Astrocyte of the cerebellum (primary cell): ENCODE data around the gene DALRD3.

ENCODE experiments used
- DNase-seq: peaks from one replicate; pipeline ENCODE4 v3.0.0-alpha.2; 2011; ENCODE audit warnings: low read depth
- H3K4me3 ChIP-seq: 2 replicates; pipeline ENCODE4 v1.5.1; 2011; ENCODE audit warnings: mild to moderate bottlenecking, low read depth, low read length, moderate library complexity
- CTCF ChIP-seq: IDR thresholded peaks from 2 replicates; pipeline ENCODE4 v1.5.1; 2012; ENCODE audit warnings: low read length, low read depth, moderate library complexity, mild to moderate bottlenecking; ENCODE audit errors: missing control alignments
- in situ Hi-C: cut with HindIII; loops from 2 replicates; pipeline ENCODE4 v1.10.0; 2017; ENCODE audit warnings: low sequenced_read_pairs

Gene DALRD3

GRCh38 chr3:48982016-48982415 lies 36.4 kb downstream of the DALRD3 start:
- in situ Hi-C loops = no loop called here
- TF ChIP-seq CTCF = no peak
- no peak overlapping the region for H3K4me3 ChIP-seq
- no peak for DNase-seq

- H3K4me3 ChIP-seq = no peak overlapping the region
- no peak for DNase-seq
- TF ChIP-seq CTCF = no peak
- in situ Hi-C loops = no loop called here
These were observed 38.1 kb downstream of the DALRD3 start for GRCh38 chr3:48980295-48980694.

- no peak for DNase-seq
- no peak for TF ChIP-seq CTCF
- H3K4me3 ChIP-seq = no peak overlapping the region
- in situ Hi-C loops = no loop called here
These were observed 38.9 kb downstream of the DALRD3 start for GRCh38 chr3:48979451-48979850.

- H3K4me3 ChIP-seq = no peak overlapping the region
- in situ Hi-C loops = no loop called here
- TF ChIP-seq CTCF = no peak
- DNase-seq = no peak
These were observed 44.1 kb downstream of the DALRD3 start for GRCh38 chr3:48974076-48974864.

GRCh38 chr3:48970586-48970985 lies 47.8 kb downstream of the DALRD3 start:
- no peak for TF ChIP-seq CTCF
- in situ Hi-C loops = no loop called here
- DNase-seq = no peak
- H3K4me3 ChIP-seq = no peak overlapping the region

GRCh38 chr3:48966876-48967361 lies 51.5 kb downstream of the DALRD3 start:
- TF ChIP-seq CTCF = no peak
- no peak overlapping the region for H3K4me3 ChIP-seq
- no peak for DNase-seq
- in situ Hi-C loops = no loop called here

- no peak for DNase-seq
- no peak for TF ChIP-seq CTCF
- in situ Hi-C loops = no loop called here
- no peak overlapping the region for H3K4me3 ChIP-seq
These were observed 52.0 kb downstream of the DALRD3 start for GRCh38 chr3:48966367-48966766.
